IMR-90 (cell line): ENCODE results near the gene STAM2. TPM values are rescaled to one million over a fixed set of nuclear protein-coding genes. Genes with fewer than 3 reads are reported as not detected.
A peak's percentile ranks its signal among the peaks of the same experiment; 100 is the strongest.

Source experiments
- ATAC-seq: fragments of 200-7000 bp; cut with Tn5 transposase; 2 replicates; pipeline ENCODE4 v1.9.1; 2020; ENCODE audit warnings: low read depth, mild to moderate bottlenecking, moderate library complexity
- BruUV-seq: library from RNA; stranded (reverse); fragments of 400-500 nt; replicated peaks from 2 replicates; lab custom pipeline; 2021; lab: Mats Ljungman, UMichigan
- CTCF ChIA-PET: fragments of 300-600 bp; formaldehyde crosslinking; extraction: SDS; loops from one replicate; lab custom pipeline; 2021; ENCODE audit warnings: antibody characterized with exemption; lab: Yijun Ruan, JAX
- POLR2A ChIA-PET: fragments of 300-600 bp; sonication (Branson Sonifier 250); formaldehyde crosslinking; loops from one replicate; lab custom pipeline; 2022; ENCODE audit warnings: antibody characterized with exemption; ENCODE audit not compliant: unreplicated experiment; lab: Charles Lee
- DNase-seq: peaks from one replicate; pipeline ENCODE4 v3.0.0; 2013
- H2AFZ ChIP-seq: replicated peaks from 2 replicates; pipeline ENCODE3; 2013; ENCODE audit warnings: low read length, mild to moderate bottlenecking; ENCODE audit not compliant: poor library complexity
- H2AK5ac ChIP-seq: 2 replicates; pipeline ENCODE4 v1.6.1; 2013; ENCODE audit warnings: low read depth, low read length, inconsistent platforms
- H2AK9ac ChIP-seq: replicated peaks from 2 replicates; pipeline ENCODE3; 2013; ENCODE audit warnings: mild to moderate bottlenecking, low read depth, low read length, moderate library complexity; ENCODE audit not compliant: poor library complexity
- H2BK120ac ChIP-seq: 2 replicates; pipeline ENCODE4 v1.6.1; 2013; ENCODE audit warnings: low read depth, low read length, inconsistent platforms
- H2BK15ac ChIP-seq: 3 replicates; pipeline ENCODE4 v1.6.1; 2013; ENCODE audit warnings: low read depth, low read length, inconsistent platforms
- H2BK20ac ChIP-seq: 2 replicates; pipeline ENCODE4 v1.6.1; 2013; ENCODE audit warnings: low read depth, mild to moderate bottlenecking, inconsistent platforms, low read length, moderate library complexity
- H2BK5ac ChIP-seq: 2 replicates; pipeline ENCODE4 v1.6.1; 2013; ENCODE audit warnings: mild to moderate bottlenecking, low read depth, low read length, inconsistent platforms; ENCODE audit not compliant: poor library complexity, severe bottlenecking
- H3K14ac ChIP-seq: replicated peaks from 2 replicates; pipeline ENCODE4 v1.6.1; 2013; ENCODE audit warnings: low read depth, low read length, inconsistent platforms
- H3K18ac ChIP-seq: 2 replicates; pipeline ENCODE4 v1.6.1; 2013; ENCODE audit warnings: low read depth, low read length, control low read depth
- H3K23ac ChIP-seq: 2 replicates; pipeline ENCODE4 v1.6.1; 2013; ENCODE audit warnings: low read depth, low read length, inconsistent platforms
- H3K27ac ChIP-seq: 2 replicates; pipeline ENCODE4 v1.5.1; 2013; ENCODE audit warnings: mild to moderate bottlenecking, control low read depth, low read length; ENCODE audit not compliant: insufficient read depth
- H3K27me3 ChIP-seq: 2 replicates; pipeline ENCODE4 v1.6.1; 2013; ENCODE audit warnings: low read length; ENCODE audit not compliant: control insufficient read depth, insufficient read depth
- H3K36me3 ChIP-seq: 2 replicates; pipeline ENCODE4 v1.6.1; 2013; ENCODE audit warnings: low read length, mixed read lengths; ENCODE audit not compliant: control insufficient read depth, insufficient read depth
- H3K4ac ChIP-seq: 2 replicates; pipeline ENCODE4 v1.6.1; 2013; ENCODE audit warnings: low read depth, low read length, inconsistent platforms
- H3K4me1 ChIP-seq: 2 replicates; pipeline ENCODE4 v1.6.1; 2013; ENCODE audit warnings: low read length, mixed read lengths; ENCODE audit not compliant: control insufficient read depth, insufficient read depth
- H3K4me2 ChIP-seq: 2 replicates; pipeline ENCODE4 v1.6.1; 2013; ENCODE audit warnings: low read depth, mild to moderate bottlenecking, control low read depth, low read length, moderate library complexity
- H3K4me3 ChIP-seq: 2 replicates; pipeline ENCODE4 v1.5.1; 2013; ENCODE audit warnings: low read depth, mild to moderate bottlenecking, control low read depth, low read length, moderate library complexity; ENCODE audit not compliant: insufficient read depth
- H3K56ac ChIP-seq: 2 replicates; pipeline ENCODE4 v1.6.1; 2013; ENCODE audit warnings: low read length, inconsistent platforms; ENCODE audit not compliant: insufficient read depth; ENCODE audit errors: extremely low read depth
- H3K79me1 ChIP-seq, 2 experiments: 2 replicates each; pipeline ENCODE4 v1.6.1; 2013; ENCODE audit warnings: low read length in 2 of 2, inconsistent platforms in 1 of 2, low read depth in 1 of 2
- H3K9ac ChIP-seq: 2 replicates; pipeline ENCODE4 v1.6.1; 2013; ENCODE audit warnings: low read depth, low read length, control low read depth
- H3K9me1 ChIP-seq: 2 replicates; pipeline ENCODE4 v1.6.1; 2013; ENCODE audit warnings: low read length, inconsistent platforms; ENCODE audit not compliant: insufficient read depth
- H3K9me3 ChIP-seq: 2 replicates; pipeline ENCODE4 v1.6.1; 2013; ENCODE audit warnings: low read length; ENCODE audit not compliant: control insufficient read depth, insufficient read depth
- H4K20me1 ChIP-seq: 2 replicates; pipeline ENCODE4 v1.6.1; 2013; ENCODE audit warnings: low read length, inconsistent platforms; ENCODE audit not compliant: insufficient read depth
- H4K5ac ChIP-seq: 2 replicates; pipeline ENCODE4 v1.6.1; 2013; ENCODE audit warnings: mild to moderate bottlenecking, low read depth, low read length, control low read depth
- H4K8ac ChIP-seq, 2 experiments: 2 replicates each; pipeline ENCODE4 v1.6.1; 2013; ENCODE audit warnings: low read depth in 2 of 2, low read length in 2 of 2, control low read depth in 1 of 2, inconsistent platforms in 1 of 2
- H4K91ac ChIP-seq: 2 replicates; pipeline ENCODE4 v1.6.1; 2013; ENCODE audit warnings: low read depth, low read length, inconsistent platforms; ENCODE audit not compliant: insufficient read depth
- CEBPB ChIP-seq: IDR thresholded peaks from 2 replicates; pipeline ENCODE4 v1.6.1; 2012; ENCODE audit warnings: low read depth, low read length, improper control_type of control experiment
- MXI1 ChIP-seq: IDR thresholded peaks from 2 replicates; pipeline ENCODE4 v1.6.1; 2012; ENCODE audit warnings: low read depth, mild to moderate bottlenecking, low read length, moderate library complexity, borderline replicate concordance
- RAD21 ChIP-seq: IDR thresholded peaks from 2 replicates; pipeline ENCODE4 v1.6.1; 2012; ENCODE audit warnings: low read length, improper control_type of control experiment
- RCOR1 ChIP-seq: IDR thresholded peaks from 2 replicates; pipeline ENCODE4 v1.6.1; 2012; ENCODE audit warnings: mild to moderate bottlenecking, low read length, improper control_type of control experiment; ENCODE audit not compliant: insufficient replicate concordance
- WGBS, 2 experiments: methylation state at CpG; one replicate each; pipeline versions ENCODE4 v1.1.5 to v1.1.7; 2013; ENCODE audit warnings: missing lambda C conversion rate in 2 of 2; ENCODE audit not compliant: insufficient read length in 1 of 2; ENCODE audit errors: extremely low coverage in 2 of 2; 5-methylcytosine and 5-hydroxymethylcytosine counted together
- dilution Hi-C: fragments of 300-500 bp; cut with HindIII; formaldehyde crosslinking; loops from one replicate; pipeline ENCODE4 v1.14.3; 2018; ENCODE audit warnings: low sequenced_read_pairs; ENCODE audit not compliant: unreplicated experiment
- in situ Hi-C: fragments of 300-500 bp; cut with MboI; formaldehyde crosslinking; loops from 3 replicates; pipeline ENCODE4 v1.14.3; 2019; ENCODE audit warnings: low sequenced_read_pairs, inconsistent platforms, mixed read lengths
- intact Hi-C: fragments of 100-400 bp; cut with micrococcal nuclease; formaldehyde crosslinking; loops from 2 replicates; pipeline ENCODE4 v1.10.0; 2022
- polyA plus RNA-seq, 3 experiments: library from polyadenylated mRNA; depleted of rRNA; stranded (reverse); fragments of >200 nt; gene quantifications; 2 replicates each; pipeline ENCODE4 v1.2.3, GENCODE V29; 2012; ENCODE audit warnings: low replicate concordance in 1 of 3
- total RNA-seq: library from RNA; depleted of rRNA; stranded (reverse); fragments of >200 nt; gene quantifications from 2 replicates; pipeline ENCODE4 v1.2.3, GENCODE V29; 2012

Gene STAM2
- total and polyA plus RNA-seq, 2 of the 4 experiments (the other 2 are of a cell fraction), result 12.5 to 29.2 TPM

GRCh38 chr2:152176113-152176714 lies 651 bp upstream of the STAM2 start:
- peak; percentile 2 for ATAC-seq
- peak overlapping the region; percentile 82 for H4K5ac ChIP-seq
- DNase-seq, result peak; percentile 38

More at GRCh38 chr2:152176113-152176714, 651 bp upstream of the STAM2 start:
- H3K23ac ChIP-seq, result peak overlapping the region; percentile 80; the same call in 1 of the 2 replicates
- no peak for TF ChIP-seq MXI1
- TF ChIP-seq RCOR1, result no peak
- TF ChIP-seq RAD21, result no peak
- TF ChIP-seq CEBPB, result no peak
- H3K18ac ChIP-seq, result peak overlapping the region; percentile 72; the same call in 1 of the 2 replicates
- H3K56ac ChIP-seq, result peak overlapping the region; percentile 90
- H4K20me1 ChIP-seq, result peaks cover 10% of the 10 kb centered on the region; the same call in 1 of the 2 replicates
- H3K36me3 ChIP-seq, result no peaks in the 10 kb centered on the region
- H3K14ac ChIP-seq, result peak overlapping the region; percentile 73
- H4K8ac ChIP-seq, result peak overlapping the region; percentile 88 to 98
- peak overlapping the region; percentile 41; the same call in 1 of the 3 replicates for H2BK15ac ChIP-seq
- peak overlapping the region; percentile 83 for H3K4me2 ChIP-seq
- intact Hi-C loops, result loop anchor here (1.0 to 2.0 kb wide), 3 partner anchors 451 to 539 kb away; no protein-coding TSS in a partner anchor
- no TSS peak for BruUV-seq
- peak overlapping the region; percentile 61 for H2BK120ac ChIP-seq
- ChIA-PET CTCF (interaction anchor here (0.9 to 2.1 kb wide), 8 partner anchors 9 to 517 kb away, joined by 3 to 14 read pairs (median 4); no protein-coding TSS in a partner anchor), POLR2A (interaction anchor here (0.6 to 0.9 kb wide), 2 partner anchors 70 to 459 kb away, joined by 3 to 4 read pairs; no protein-coding TSS in a partner anchor)
- peak overlapping the region; percentile 10; the same call in 1 of the 2 replicates for H2BK20ac ChIP-seq
- H3K4me1 ChIP-seq, result peaks cover 2% of the 10 kb centered on the region
- H3K9ac ChIP-seq, result peak overlapping the region; percentile 75
- H2AFZ ChIP-seq, result peak overlapping the region; percentile 99
- H2BK5ac ChIP-seq, result peak overlapping the region; percentile 59
- H3K4me3 ChIP-seq, result peak overlapping the region; percentile 66
- dilution Hi-C loops, result loop anchor here (25.0 kb wide), 1 partner anchor 461 kb away; no protein-coding TSS in a partner anchor
- H4K91ac ChIP-seq, result peak overlapping the region; percentile 86; the same call in 1 of the 2 replicates
- H2AK9ac ChIP-seq, result peak overlapping the region; percentile 92
- in situ Hi-C loops, result no loop called here
- WGBS, 2 experiments, result 0% methylated on average over 7 of the region's 29 CpGs; no CpG with 5 or more reads in 1 of the 2 experiments
- peaks cover 3% of the 10 kb centered on the region for H3K9me1 ChIP-seq
- peak overlapping the region; percentile 82 for H3K4ac ChIP-seq
- peaks cover 0 to 27% of the 10 kb centered on the region in 2 experiments; a peak in 2 of 4 replicates for H3K79me1 ChIP-seq
- H3K27me3 ChIP-seq, result no peaks in the 10 kb centered on the region; the same call in 1 of the 2 replicates
- H2AK5ac ChIP-seq, result no peak overlapping the region
- no peaks in the 10 kb centered on the region for H3K9me3 ChIP-seq
- H3K27ac ChIP-seq, result peak overlapping the region; percentile 66
